Stimulated activated CD4-positive, alpha-beta T cell treated with anti-CD3 and anti-CD28 coated beads, Interleukin-12 subunit alpha, Interleukin-12 subunit beta, amount 100 ng/mL, for 4 hours (primary cell): Measurements from ENCODE around the gene CORO1A.
"Not testable (repeated sequence)": the region's sequence is repeated elsewhere in the genome, so short reads cannot be mapped to it uniquely, and the experiment has no call there.

Experiments used
- DNase-seq: peaks from one replicate; pipeline ENCODE4 v3.0.0-alpha.2; 2020

Gene CORO1A

DNA sequence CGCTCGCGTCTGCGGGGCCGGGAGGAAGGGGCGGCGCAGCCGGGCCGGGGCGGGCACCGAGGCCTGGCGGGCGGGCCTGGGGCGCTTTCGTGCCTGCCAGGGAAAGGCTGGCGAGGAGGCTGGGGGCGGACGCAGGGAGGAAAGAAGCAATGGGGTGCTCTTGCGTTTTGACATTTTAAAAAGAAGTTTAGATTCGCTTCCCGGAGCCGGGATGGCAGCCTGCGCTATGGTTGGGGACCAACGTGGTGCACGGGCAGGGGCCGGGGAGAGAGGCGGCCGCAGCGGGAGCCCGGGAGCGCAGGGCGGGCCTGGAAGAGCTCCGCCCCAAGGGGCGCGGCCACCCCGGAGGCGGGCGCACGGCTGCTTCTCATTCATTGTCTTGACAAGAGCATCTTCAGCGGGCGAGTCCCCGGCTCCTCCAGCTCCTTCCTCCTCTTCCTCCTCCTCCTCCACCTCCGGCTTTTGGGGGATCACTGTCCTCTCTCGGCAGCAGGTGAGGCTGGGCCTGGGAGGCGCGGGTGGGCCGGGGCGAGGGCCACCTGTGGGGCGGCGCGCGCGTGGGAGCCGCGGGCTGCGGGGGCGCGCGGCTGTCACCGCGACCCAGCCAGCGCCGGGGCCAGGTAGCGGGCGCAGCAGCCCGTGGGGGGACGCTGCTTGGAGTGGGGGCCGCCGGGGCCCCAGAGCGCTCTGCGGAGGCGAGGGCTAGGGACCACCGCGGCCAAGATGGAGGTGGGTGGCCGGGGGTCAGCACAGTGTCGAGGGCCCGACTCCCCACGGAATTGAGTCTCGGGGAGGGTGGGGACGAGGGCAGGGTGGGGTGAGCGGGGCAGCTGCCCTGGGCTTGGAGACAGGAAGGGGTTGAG is at the start of gene CORO1A:
Gene CORO1A (plus strand): TSS at position 370 of the 863 bp plus-strand sequence. CDS start 1,608 bp downstream, outside the sequence.
- peak; percentile 81 for DNase-seq

DNA sequence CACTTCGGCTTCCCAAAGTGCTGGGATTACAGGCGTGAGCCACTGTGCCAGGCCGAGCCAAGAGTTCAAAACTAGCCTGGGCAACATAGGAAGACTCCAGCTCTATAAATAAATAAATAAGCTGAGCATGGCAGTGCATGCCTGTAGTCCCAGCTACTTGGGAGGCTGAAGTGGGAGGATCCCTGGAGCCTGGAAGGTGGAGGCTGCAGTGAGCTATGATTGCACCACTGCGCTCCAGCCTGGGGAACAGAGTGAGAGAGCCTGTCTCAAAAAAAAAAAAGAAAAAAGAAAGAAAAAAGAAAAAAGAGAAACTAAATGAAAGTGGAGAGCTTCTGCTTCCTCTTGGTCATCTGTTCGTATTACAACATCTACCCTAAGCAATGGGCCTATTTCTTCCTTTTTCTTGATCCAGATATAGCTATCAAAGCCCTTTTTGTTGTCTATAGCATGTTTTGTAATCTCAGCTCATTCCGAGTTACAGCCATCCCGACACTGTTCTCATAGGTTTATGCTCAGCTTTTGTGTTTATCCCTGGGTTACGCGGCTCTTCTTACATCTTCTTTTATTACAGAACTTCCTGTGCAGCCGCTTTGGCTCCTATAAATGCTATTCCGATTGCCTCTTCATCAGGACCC is 46.3 kb upstream of the CORO1A start:
- DNase-seq: no peak

DNA sequence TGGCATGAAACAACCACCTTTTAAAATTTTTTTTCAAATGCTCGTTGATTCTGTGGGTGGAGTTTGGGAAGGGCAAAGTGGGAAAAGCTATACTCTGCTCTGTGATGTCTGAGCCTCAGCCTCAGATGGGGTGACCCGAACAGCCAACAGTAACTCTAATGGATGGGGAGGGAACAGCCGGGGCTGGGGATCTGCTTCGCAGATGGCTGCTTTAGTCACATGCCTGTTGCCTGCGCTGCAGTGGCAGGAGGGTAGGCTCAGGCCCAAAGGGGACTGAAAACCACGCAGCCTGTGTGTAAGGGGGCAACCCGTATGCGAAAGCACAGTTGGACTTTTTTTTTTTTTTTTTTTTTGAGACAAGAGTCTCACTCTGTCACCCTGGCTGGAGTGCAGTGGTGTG is 45.5 kb upstream of the CORO1A start:
- no peak for DNase-seq

DNA sequence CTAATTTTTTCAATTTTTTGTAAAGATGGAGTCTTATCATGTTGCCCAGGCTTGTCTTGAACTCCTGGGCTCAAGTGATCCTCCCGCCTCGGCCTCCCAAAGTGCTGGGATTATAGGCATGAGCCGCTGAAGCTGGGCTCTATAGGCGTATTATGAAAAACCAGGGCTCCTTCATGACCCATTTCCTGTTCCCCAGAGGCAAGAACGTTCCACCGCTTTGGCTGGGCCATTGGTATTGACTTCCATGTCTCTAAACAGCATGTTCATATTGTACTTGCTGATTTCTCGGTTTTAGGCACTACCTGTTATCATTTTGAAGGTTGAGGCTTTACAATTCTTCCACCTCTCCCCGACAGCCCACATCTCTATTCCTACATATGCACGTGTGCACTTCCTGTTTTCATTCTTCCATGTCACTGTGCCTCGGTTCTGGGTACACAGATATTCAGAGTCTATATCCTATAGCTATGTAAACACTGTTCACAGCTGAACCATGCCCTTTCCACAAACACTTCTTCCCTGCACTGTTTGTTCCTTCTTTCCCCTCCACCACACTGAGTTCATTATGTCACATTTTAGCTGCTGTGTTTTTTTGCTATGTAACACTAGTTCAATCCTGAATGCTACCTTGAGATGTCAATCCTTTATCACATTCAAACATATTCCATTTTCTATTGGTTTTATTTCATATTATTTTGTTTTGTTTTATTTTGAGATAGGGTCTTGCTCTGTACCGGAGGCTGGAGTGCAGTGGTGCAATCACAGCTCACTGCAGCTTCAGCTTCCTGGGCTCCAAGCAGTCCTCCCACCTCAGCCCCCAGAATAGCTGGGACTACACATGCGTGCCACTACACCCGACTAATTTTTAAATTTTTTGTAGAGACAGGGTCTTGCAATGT is 43.6 kb upstream of the CORO1A start:
- DNase-seq: no peak

DNA sequence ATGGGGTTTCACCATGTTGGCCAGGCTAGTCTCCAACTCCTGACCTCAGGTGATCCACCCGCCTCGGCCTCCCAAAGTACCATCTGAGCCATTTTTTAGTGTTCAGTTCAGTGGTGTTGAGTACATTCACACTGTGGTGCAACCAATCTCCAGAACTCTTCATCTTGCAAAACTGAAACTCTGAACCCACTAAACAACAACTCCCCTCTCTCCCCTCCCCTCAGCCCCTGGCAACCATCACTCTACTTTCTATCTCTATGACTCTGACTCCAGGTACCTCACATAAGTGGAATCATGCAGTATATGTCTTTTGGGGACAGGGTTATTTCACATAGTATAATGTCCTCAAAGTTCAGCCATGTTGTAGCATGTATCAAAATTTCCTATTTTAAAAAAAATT is 41.7 kb upstream of the CORO1A start:
- DNase-seq: no peak

GRCh38 chr16:30142672-30143346 is 40.6 kb upstream of the CORO1A start:
- DNase-seq: no peak

DNA sequence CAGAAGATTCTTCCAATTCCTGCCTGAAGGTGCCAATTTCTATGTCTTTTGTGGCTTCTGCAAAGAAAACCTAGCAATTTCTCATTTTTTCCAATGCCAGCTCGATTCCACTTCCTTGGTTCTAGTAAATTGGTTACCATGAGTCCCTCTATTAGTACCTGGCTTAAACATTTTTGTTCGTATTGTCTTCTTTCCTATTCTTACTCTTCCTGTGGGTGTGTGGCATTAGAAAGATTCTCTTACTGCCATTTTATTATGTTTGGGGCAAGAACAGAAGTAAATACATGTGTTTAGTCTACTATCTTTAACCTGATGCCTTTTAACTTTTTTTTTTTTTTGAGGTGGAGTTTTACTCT is 40.1 kb upstream of the CORO1A start:
- DNase-seq: no peak

- DNase-seq: no peak
These were observed 39.4 kb upstream of the CORO1A start for GRCh38 chr16:30144017-30144416.

GRCh38 chr16:30144917-30145316 is 38.5 kb upstream of the CORO1A start:
- DNase-seq: no peak

DNA sequence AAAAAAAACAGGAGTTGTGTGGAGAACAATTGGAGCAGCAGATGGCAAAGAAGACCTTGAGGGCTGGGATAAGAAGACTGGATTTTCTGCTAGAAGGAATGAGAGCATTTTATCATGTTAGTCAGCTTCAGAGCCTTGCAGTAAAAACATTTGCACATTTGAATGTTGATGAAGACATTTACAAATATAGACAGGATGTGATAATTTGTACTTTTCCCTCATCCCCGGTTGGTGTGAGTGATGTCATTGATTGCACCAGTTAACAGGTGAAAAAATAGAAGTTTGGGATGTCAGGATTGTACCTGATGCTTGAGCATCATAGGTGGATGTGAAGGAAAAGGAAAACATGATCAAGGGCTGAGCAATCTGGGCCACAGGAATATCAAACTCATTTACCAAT is 37.7 kb upstream of the CORO1A start:
- no peak for DNase-seq

- no peak for DNase-seq
These were observed 35.4 kb upstream of the CORO1A start for GRCh38 chr16:30147843-30148510.

DNA sequence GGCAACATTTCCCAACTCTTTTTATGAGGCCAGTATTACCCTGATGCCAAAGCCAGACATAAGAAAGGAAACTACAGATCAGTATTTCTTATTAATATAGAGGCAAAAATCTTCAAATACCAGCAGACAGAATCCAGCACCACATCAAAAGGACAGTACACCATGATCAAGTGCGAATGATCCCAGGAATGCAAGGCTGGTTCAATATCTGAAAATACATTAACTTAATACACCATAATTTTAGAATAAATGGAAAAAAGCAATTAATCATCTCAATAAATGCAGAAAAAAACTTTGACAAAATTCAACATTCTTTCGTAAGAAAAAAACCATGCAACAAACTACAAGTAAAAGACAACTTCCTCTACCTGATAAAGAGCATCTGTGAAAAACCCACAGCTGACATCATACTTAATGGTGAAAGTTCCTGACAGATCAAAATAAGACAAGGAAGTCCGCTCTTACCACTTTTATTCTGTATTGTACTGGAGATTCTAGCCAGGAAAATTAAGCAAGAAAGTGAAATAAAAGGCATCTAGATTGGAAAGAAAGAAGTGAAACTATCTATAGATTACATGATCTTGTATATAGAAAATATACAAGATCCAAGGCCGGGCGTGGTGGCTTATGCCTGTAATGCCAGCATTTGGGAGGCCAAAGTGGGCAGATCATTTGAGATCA is 34.0 kb upstream of the CORO1A start:
- DNase-seq: no peak

DNA sequence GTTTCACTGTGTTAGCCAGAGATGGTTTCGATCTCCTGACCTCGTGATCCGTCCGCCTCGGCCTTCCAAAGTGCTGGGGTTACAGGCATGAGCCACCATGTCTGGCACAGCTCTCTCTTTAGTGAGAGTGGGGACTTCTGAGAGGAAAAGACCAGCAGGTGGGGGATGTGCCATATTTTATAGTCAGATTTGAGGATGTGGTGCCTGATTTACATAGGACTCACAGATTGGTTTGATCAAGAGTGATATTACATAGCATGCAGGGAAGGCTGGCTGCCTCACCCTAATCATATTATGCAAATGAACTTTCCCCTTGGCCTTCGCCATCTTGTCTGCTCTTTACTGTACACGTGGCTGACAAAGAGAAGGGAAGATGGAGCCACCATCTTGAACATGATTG is 32.3 kb upstream of the CORO1A start:
- DNase-seq: no peak

GRCh38 chr16:30152517-30152916 is 30.9 kb upstream of the CORO1A start:
- DNase-seq: no peak

DNA sequence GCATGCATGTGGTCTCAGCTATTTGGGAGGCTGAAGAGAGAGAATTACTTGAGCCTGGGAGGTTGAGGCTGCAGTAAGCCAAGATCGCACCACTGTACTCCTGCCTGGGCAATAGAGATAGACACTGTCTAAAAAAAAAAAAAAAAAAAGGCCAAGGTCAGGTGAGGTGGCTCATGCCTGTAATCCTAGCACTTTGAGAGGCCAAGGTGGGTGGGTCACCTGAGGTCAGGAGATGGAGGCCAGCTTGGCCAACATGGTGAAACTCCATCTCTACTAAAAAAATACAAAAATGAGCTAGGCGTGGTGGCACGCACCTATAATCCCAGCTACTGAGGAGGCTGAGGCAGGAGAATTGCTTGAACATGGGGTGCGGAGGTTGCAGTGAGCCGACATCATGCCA is 28.2 kb upstream of the CORO1A start:
- no peak for DNase-seq

- no peak for DNase-seq
These were observed 26.2 kb upstream of the CORO1A start for GRCh38 chr16:30157214-30157613.

DNA sequence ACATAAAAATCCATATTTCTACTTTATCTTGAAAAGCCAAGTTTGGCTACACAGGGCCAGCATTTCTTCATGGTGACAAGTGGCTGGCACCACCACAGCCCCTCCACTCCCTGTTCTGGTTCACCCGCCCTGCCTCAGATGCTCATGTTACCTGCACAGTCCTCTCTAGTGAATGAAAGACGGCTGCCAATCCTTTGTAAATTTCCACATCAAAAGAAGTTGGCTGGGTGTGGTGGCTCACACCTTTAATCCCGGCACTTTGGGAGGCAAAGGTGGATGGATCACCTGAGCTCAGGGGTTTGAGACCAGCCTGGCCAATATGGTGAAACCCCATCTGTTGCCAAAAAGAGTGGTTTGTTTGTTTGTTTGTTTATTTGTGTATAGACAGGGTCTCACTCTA is 19.9 kb upstream of the CORO1A start:
- no peak for DNase-seq

DNA sequence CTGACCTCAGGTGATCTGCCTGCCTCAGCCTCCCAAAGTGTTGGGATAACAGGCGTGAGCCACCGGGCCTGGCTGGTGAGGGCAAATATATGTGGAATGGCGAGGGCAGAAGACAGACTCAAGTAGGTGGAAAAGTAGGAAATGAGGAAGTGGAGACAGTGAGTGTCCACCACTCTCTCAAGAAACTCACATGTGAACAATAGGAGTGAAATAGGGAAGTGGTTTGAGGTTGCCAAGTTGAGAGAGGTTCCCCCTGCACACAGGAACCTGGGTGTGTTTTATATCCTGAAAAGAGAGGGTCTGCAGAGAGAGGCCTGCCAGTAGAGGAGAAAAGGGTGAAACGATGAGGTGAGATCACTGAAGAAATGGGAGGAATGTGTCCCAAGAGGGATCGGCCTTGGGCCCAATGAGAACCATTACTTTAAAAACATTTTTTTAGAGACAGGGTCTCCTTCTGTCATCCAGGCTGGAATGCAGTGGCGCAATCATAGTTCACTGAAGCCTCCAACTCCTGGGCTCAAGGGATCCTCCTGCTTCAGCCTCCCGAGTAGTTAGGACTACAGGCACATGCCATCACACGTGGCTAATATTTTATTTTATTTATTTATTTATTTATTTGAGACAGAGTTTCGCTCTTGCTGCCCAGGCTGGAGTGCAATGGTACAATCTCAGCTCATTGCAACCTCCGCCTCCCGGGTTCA is 17.1 kb upstream of the CORO1A start:
- DNase-seq: no peak

DNA sequence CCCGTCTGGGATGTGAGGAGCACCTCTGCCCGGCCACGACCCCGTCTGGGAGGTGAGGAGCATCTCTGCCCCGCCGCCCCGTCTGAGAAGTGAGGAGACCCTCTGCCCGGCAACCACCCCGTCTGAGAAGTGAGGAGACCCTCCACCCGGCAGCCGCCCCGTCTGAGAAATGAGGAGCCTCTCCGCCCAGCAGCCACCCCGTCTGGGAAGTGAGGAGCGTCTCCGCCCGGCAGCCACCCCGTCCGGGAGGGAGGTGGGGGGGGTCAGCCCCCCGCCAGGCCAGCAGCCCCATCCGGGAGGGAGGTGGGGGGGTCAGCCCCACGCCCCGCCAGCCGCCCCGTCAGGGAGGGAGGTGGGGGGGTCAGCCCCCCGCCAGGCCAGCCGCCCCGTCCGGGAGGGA is 14.7 kb upstream of the CORO1A start:
- not testable (repeated sequence) for DNase-seq

DNA sequence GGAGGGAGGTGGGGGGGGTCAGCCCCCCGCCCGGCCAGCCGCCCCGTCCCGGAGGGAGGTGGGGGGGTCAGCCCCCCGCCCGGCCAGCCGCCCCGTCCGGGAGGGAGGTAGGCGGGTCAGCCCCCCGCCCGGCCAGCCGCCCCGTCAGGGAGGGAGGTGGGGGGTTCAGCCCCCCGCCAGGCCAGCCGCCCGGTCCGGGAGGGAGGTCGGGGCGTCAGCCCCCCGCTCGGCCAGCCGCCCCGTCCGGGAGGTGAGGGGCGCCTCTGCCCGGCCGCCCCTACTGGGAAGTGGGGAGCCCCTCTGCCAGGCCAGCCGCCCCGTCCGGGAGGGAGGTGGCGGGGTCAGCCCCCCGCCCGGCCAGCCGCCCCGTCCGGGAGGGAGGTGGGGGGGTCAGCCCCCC is 14.0 kb upstream of the CORO1A start:
- not testable (repeated sequence) for DNase-seq

GRCh38 chr16:30170145-30170544 is 13.3 kb upstream of the CORO1A start:
- DNase-seq: not testable (repeated sequence)
